HepG2 (cell line): ENCODE results near the gene CCDC57.

Experiments
- FOXK2 ChIP-seq: fragments of 450-650 bp; IDR thresholded peaks from 2 replicates; pipeline ENCODE4 v1.6.1; 2016
- HNF4G ChIP-seq, 2 experiments: sonication (generic) in 1 of 2; formaldehyde crosslinking in 1 of 2; IDR thresholded peaks; 2 replicates each; pipeline versions ENCODE4 v1.4.0 to v1.6.1; 2011 to 2020; ENCODE audit warnings: borderline replicate concordance in 2 of 2, low read depth in 2 of 2, mild to moderate bottlenecking in 2 of 2, low read length in 1 of 2, missing genetic modification reagents in 1 of 2, moderate library complexity in 1 of 2
- KDM1A ChIP-seq: IDR thresholded peaks from 2 replicates; pipeline ENCODE4 v1.6.1; 2016; ENCODE audit warnings: missing compliant biosample characterization
- NBN ChIP-seq: fragments of 450-650 bp; conservative IDR thresholded peaks from 2 replicates; pipeline ENCODE4 v1.6.1; 2017
- POLR2A ChIP-seq, 2 experiments: IDR thresholded peaks; 2 replicates each; pipeline ENCODE4 v1.6.1; 2011; ENCODE audit warnings: low read depth in 2 of 2, low read length in 2 of 2, mild to moderate bottlenecking in 1 of 2, moderate library complexity in 1 of 2; ENCODE audit not compliant: insufficient read depth in 1 of 2
- TSC22D2 ChIP-seq: sonication (generic); formaldehyde crosslinking; IDR thresholded peaks from 2 replicates; pipeline ENCODE4 v1.5.1; 2020; ENCODE audit warnings: missing genetic modification reagents, mild to moderate bottlenecking, borderline replicate concordance
- ZNF589 ChIP-seq: sonication (generic); formaldehyde crosslinking; conservative IDR thresholded peaks from 2 replicates; pipeline ENCODE4 v1.8.0; 2022; ENCODE audit warnings: mild to moderate bottlenecking, moderate library complexity, missing genetic modification reagents
- TF ChIP-seq, protein P1 (sequence below): sonication (generic); formaldehyde crosslinking; IDR thresholded peaks from 2 replicates; pipeline ENCODE4 v1.4.0; 2020; ENCODE audit warnings: missing genetic modification reagents
- TF ChIP-seq, protein P2 (sequence below): IDR thresholded peaks from 2 replicates; pipeline ENCODE4 v1.6.1; 2016; ENCODE audit warnings: low read depth, missing genetic modification reagents, missing compliant biosample characterization

GRCh38 chr17:82080789-82081464 is 131.7 kb downstream of the CCDC57 start:
- TF ChIP-seq HNF4G (IDR thresholded peaks at IDR 0.05; ENCODE audit: borderline replicate concordance, low read depth, low read length), result no peak
- no peak for TF ChIP-seq HNF4G (CRISPR knock-in tag; IDR thresholded peaks at IDR 0.05; ENCODE audit: borderline replicate concordance, low read depth)
- TF ChIP-seq, protein P1, sequence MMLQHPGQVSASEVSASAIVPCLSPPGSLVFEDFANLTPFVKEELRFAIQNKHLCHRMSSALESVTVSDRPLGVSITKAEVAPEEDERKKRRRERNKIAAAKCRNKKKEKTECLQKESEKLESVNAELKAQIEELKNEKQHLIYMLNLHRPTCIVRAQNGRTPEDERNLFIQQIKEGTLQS, result no peak
- TF ChIP-seq POLR2A (IDR thresholded peaks at IDR 0.05; ENCODE audit: insufficient read depth in 1 of 2, low read depth in 2 of 2, low read length in 2 of 2), result peak in 1 of 2 experiments; percentile 34; a peak in 2 of 4 replicates
- no peak for TF ChIP-seq KDM1A (CRISPR knock-in tag)
- TF ChIP-seq ZNF589 (CRISPR knock-in tag), result no peak
- TF ChIP-seq FOXK2, result no peak
- TF ChIP-seq, protein P2, sequence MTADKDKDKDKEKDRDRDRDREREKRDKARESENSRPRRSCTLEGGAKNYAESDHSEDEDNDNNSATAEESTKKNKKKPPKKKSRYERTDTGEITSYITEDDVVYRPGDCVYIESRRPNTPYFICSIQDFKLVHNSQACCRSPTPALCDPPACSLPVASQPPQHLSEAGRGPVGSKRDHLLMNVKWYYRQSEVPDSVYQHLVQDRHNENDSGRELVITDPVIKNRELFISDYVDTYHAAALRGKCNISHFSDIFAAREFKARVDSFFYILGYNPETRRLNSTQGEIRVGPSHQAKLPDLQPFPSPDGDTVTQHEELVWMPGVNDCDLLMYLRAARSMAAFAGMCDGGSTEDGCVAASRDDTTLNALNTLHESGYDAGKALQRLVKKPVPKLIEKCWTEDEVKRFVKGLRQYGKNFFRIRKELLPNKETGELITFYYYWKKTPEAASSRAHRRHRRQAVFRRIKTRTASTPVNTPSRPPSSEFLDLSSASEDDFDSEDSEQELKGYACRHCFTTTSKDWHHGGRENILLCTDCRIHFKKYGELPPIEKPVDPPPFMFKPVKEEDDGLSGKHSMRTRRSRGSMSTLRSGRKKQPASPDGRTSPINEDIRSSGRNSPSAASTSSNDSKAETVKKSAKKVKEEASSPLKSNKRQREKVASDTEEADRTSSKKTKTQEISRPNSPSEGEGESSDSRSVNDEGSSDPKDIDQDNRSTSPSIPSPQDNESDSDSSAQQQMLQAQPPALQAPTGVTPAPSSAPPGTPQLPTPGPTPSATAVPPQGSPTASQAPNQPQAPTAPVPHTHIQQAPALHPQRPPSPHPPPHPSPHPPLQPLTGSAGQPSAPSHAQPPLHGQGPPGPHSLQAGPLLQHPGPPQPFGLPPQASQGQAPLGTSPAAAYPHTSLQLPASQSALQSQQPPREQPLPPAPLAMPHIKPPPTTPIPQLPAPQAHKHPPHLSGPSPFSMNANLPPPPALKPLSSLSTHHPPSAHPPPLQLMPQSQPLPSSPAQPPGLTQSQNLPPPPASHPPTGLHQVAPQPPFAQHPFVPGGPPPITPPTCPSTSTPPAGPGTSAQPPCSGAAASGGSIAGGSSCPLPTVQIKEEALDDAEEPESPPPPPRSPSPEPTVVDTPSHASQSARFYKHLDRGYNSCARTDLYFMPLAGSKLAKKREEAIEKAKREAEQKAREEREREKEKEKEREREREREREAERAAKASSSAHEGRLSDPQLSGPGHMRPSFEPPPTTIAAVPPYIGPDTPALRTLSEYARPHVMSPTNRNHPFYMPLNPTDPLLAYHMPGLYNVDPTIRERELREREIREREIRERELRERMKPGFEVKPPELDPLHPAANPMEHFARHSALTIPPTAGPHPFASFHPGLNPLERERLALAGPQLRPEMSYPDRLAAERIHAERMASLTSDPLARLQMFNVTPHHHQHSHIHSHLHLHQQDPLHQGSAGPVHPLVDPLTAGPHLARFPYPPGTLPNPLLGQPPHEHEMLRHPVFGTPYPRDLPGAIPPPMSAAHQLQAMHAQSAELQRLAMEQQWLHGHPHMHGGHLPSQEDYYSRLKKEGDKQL, result no peak
- TF ChIP-seq NBN, result no peak
- no peak for TF ChIP-seq TSC22D2 (CRISPR knock-in tag)
